ENCODE data around the gene NR6A1.

The NR6A1 gene

GRCh38 chr9:124498499-124499146 is 272.5 kb downstream of the NR6A1 start:
- DNase-seq = no peak

- no peak for DNase-seq
These were observed 273.1 kb downstream of the NR6A1 start for GRCh38 chr9:124498040-124498439.

GRCh38 chr9:124497441-124497840 is 273.7 kb downstream of the NR6A1 start:
- no peak for DNase-seq

- no peak for DNase-seq
These were observed 274.6 kb downstream of the NR6A1 start for GRCh38 chr9:124496463-124496862.

- no peak for DNase-seq
These were observed 275.0 kb downstream of the NR6A1 start for GRCh38 chr9:124496075-124496449.

- DNase-seq = no peak
These were observed 275.7 kb downstream of the NR6A1 start for GRCh38 chr9:124495126-124496074.

GRCh38 chr9:124493794-124494479 is 277.2 kb downstream of the NR6A1 start:
- DNase-seq = no peak

GRCh38 chr9:124493218-124493617 is 277.9 kb downstream of the NR6A1 start:
- no peak for DNase-seq

- DNase-seq = no peak
These were observed 278.3 kb downstream of the NR6A1 start for GRCh38 chr9:124492818-124493217.

- no peak for DNase-seq
These were observed 279.8 kb downstream of the NR6A1 start for GRCh38 chr9:124491049-124491975.

- no peak for DNase-seq
These were observed 281.1 kb downstream of the NR6A1 start for GRCh38 chr9:124490004-124490403.

- DNase-seq = no peak
These were observed 281.9 kb downstream of the NR6A1 start for GRCh38 chr9:124489222-124489621.

GRCh38 chr9:124488641-124489210 is 282.4 kb downstream of the NR6A1 start:
- no peak for DNase-seq

GRCh38 chr9:124487260-124488182 is 283.6 kb downstream of the NR6A1 start:
- DNase-seq = no peak

GRCh38 chr9:124486778-124487259 is 284.3 kb downstream of the NR6A1 start:
- no peak for DNase-seq

GRCh38 chr9:124485936-124486335 is 285.2 kb downstream of the NR6A1 start:
- no peak for DNase-seq

GRCh38 chr9:124485201-124485600 is 285.9 kb downstream of the NR6A1 start:
- no peak for DNase-seq

- no peak for DNase-seq
These were observed 287.6 kb downstream of the NR6A1 start for GRCh38 chr9:124483481-124483880.

GRCh38 chr9:124482431-124483031 is 288.6 kb downstream of the NR6A1 start:
- DNase-seq = no peak

- no peak for DNase-seq
These were observed 290.0 kb downstream of the NR6A1 start for GRCh38 chr9:124481115-124481514.
